Measurements from ENCODE around the gene PRSS8.

Gene PRSS8

DNA sequence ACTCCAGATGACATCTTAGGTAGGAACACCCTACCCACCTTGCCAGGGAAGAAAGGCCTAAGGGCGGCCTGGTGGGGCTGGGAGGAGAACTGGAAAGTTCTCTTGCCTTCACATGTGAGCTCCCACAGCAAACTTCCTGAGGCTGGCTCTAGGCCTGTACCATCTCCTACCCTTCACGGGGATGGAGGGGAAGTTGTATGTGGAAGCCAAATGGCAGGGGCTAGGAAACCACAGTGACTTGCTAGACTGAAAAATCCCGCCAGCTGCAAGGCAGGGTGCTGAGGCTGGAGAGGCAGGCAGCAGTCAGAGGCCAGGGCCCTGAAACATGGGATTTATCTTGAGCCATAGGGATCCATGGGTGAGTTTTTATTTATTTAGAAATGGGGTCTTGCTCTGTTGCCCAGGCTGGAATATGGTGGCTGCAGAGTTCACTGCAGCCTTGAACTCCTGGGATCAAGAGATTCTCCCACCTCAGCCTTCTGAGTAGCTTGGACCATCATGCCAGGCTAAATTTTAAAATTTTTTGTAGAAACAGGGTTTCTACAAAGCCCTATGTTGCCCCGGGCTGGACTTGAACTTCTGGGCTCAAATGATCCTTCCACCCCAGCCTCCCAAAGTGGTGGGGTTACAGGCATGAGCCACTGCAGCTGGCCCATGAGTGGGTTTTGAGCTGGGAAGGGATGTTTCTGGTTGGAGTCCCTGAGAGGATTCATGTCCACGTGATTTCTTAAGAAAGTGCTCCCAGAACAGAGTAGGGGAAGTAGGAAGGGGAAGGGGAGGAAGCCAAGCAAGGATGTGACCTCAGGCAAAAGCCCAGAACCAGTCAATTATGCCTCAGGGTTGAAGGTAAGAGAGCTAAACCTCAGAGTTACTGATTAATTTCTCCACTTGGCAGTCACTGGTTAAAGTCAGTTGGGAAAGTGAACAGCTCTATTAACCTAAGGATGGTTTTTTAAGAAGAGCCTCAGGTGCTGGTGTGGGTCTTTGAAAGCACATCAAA, 22.1 kb downstream of the PRSS8 start:
- TF ChIP-seq CTCF (IDR thresholded peaks at IDR 0.05; ENCODE audit: low read depth, low read length, missing control alignments): no peak
- in situ Hi-C loops (cut with HindIII; ENCODE audit: low sequenced_read_pairs): no loop called here
- DNase-seq (ENCODE audit: low read depth): no peak
- H3K4me3 ChIP-seq (ENCODE audit: low read depth, low read length): no peak overlapping the region

DNA sequence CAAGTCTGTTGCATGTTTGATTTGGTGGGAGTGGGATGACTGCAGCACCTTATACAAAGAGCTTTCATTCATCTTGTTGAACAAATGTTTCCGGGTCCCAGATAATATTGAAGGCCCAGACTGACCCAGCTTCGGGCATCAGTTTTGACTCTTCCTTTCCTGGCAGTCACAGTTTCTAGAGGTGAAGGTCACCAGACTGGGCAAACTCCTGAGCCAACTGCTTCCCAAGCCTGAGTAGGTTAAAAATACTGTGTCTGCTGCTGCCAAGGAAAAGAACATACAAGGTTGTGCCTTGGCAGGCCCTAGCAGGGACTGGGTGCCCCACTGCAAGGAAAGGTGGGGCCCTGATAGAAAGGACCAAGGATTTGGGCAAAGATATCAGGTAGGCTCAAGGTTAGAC, 22.8 kb downstream of the PRSS8 start:
- DNase-seq (ENCODE audit: low read depth): no peak
- H3K4me3 ChIP-seq (ENCODE audit: low read depth, low read length): no peak overlapping the region
- TF ChIP-seq CTCF (IDR thresholded peaks at IDR 0.05; ENCODE audit: low read depth, low read length, missing control alignments): no peak
- in situ Hi-C loops (cut with HindIII; ENCODE audit: low sequenced_read_pairs): no loop called here

GRCh38 chr16:31111881-31112466, 23.6 kb downstream of the PRSS8 start:
- TF ChIP-seq CTCF (IDR thresholded peaks at IDR 0.05; ENCODE audit: low read depth, low read length, missing control alignments): no peak
- H3K4me3 ChIP-seq (ENCODE audit: low read depth, low read length): no peak overlapping the region
- in situ Hi-C loops (cut with HindIII; ENCODE audit: low sequenced_read_pairs): no loop called here
- DNase-seq (ENCODE audit: low read depth): no peak

DNA sequence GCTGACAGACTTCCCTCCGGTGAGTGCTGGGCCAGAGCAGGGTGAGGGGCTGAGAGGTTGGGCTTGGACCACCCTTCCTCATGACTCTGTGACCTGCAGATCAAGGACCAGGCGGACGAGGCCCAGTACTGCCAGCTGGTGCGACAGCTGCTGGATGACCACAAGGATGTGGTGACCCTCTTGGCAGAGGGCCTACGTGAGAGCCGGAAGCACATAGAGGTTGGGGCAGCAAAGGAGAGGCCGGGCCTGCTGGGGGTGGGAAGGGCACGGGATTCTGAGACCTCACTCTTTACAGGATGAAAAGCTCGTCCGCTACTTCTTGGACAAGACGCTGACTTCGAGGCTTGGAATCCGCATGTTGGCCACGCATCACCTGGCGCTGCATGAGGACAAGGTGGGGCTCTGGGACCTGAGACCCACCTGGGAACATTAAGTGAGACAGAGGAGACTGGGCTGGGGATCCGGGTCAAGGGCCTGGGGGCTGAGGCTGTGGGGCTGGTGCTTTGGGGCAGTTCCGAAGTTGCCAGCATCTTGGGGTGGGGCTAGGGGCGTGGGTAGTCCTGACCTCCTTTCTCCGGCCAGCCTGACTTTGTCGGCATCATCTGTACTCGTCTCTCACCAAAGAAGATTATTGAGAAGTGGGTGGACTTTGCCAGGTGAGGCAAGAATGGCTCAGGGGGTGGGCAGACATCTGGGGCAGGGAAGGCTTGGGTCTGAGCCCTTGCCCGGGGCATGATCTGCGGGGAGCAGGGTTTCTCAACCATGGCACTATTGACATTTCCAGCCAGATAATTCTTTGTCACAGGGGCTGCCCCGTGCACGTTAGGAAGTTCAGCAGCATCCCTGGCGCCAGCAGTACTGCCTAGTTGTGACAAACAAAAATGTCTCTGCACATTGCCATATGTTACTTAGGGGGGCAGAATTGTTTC, 25.2 kb downstream of the PRSS8 start:
- no peak for DNase-seq (ENCODE audit: low read depth)
- TF ChIP-seq CTCF (IDR thresholded peaks at IDR 0.05; ENCODE audit: low read depth, low read length, missing control alignments): no peak
- in situ Hi-C loops (cut with HindIII; ENCODE audit: low sequenced_read_pairs): no loop called here
- H3K4me3 ChIP-seq (ENCODE audit: low read depth, low read length): no peak overlapping the region

DNA sequence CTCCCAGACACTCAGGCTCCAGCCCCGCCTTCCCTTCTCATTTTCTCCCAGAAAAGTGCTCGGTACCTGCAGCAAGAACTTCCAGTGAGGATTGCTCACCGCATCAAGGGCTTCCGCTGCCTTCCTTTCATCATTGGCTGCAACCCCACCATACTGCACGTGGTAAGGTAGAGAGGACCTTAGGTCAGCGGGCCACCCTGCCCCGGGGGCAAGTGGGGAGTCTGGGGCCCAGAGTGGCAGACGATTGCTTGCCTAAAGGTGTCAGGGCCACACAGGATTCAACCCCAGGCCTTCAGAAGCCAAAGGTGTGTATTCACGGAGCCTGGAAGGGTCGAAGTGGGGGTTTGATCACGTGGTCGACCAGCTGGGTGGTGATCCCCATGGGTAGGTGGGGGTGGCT, 25.9 kb downstream of the PRSS8 start:
- no peak for DNase-seq (ENCODE audit: low read depth)
- no peak overlapping the region for H3K4me3 ChIP-seq (ENCODE audit: low read depth, low read length)
- TF ChIP-seq CTCF (IDR thresholded peaks at IDR 0.05; ENCODE audit: low read depth, low read length, missing control alignments): no peak
- in situ Hi-C loops (cut with HindIII; ENCODE audit: low sequenced_read_pairs): no loop called here

Data from astrocyte of the cerebellum (primary cell).